Measurements from ENCODE around the gene EPHB3. TPM values are rescaled to one million over a fixed set of nuclear protein-coding genes. Genes with fewer than 3 reads are reported as not detected.

Gene EPHB3
- total and polyA plus RNA-seq, 2 of the 4 experiments (the other 2 are of a cell fraction): 0.72 to 2.9 TPM

DNA sequence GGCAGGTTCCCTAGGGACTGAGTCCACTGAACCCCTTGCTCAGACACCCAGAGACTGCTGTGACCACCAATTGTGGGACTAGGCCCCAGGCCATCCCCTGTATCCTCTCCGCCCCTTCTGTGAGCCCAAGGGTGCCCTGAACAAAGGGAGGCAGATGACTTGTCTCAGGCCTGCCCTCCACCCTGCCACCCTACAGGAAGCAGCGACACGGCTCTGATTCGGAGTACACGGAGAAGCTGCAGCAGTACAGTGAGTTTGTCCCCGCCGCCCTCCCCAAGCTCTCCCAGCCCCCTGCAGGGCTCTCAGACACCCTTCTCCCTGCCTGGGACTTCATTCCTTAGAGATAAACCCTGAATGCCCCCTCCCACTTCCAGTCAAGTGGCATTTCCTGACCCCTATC, 16.6 kb downstream of the EPHB3 start:
- Histone ChIP-seq H3K79me1 (ENCODE audit: low read depth in 1 of 2, low read length in 2 of 2) (no peaks in the 10 kb centered on the region), H3K27me3 (ENCODE audit: control insufficient read depth, insufficient read depth, low read length) (no peaks in the 10 kb centered on the region), H4K5ac (ENCODE audit: low read depth, low read length) (no peak overlapping the region), H2BK20ac (ENCODE audit: low read depth, low read length) (no peak overlapping the region), H3K9me1 (ENCODE audit: insufficient read depth, low read length) (0 out of 2 replicates have a peak, but pooled peaks cover 4% of the 10 kb centered on the region), H3K4me3 (ENCODE audit: insufficient read depth, low read depth, low read length) (no peak overlapping the region), H3K56ac (ENCODE audit: extremely low read depth, insufficient read depth, low read length) (no peak overlapping the region), H3K9ac (ENCODE audit: low read depth, low read length) (no peak overlapping the region), H3K9me3 (ENCODE audit: control insufficient read depth, insufficient read depth, low read length) (no peaks in the 10 kb centered on the region), H2AFZ (replicated peaks; ENCODE audit: low read length, poor library complexity) (no peak overlapping the region), H2BK15ac (ENCODE audit: low read depth, low read length) (no peak overlapping the region), H3K14ac (replicated peaks; ENCODE audit: low read depth, low read length) (no peak overlapping the region), H4K8ac (ENCODE audit: low read depth in 2 of 2, low read length in 2 of 2) (no peak overlapping the region), H4K91ac (ENCODE audit: insufficient read depth, low read depth, low read length) (no peak overlapping the region), H3K4ac (ENCODE audit: low read depth, low read length) (no peak overlapping the region), H3K18ac (ENCODE audit: low read depth, low read length) (no peak overlapping the region), H2BK120ac (ENCODE audit: low read depth, low read length) (no peak overlapping the region), H3K4me2 (ENCODE audit: low read depth, low read length) (no peak overlapping the region), H4K20me1 (ENCODE audit: insufficient read depth, low read length) (no peaks in the 10 kb centered on the region), H2BK5ac (ENCODE audit: low read depth, low read length, poor library complexity, severe bottlenecking) (no peak overlapping the region), H2AK9ac (replicated peaks; ENCODE audit: low read depth, low read length, poor library complexity) (no peak overlapping the region), H2AK5ac (ENCODE audit: low read depth, low read length) (no peak overlapping the region), H3K36me3 (ENCODE audit: control insufficient read depth, insufficient read depth, low read length) (peaks cover 78% of the 10 kb centered on the region), H3K4me1 (ENCODE audit: control insufficient read depth, insufficient read depth, low read length) (peaks cover 5% of the 10 kb centered on the region; the same call in 1 of the 2 replicates), H3K23ac (ENCODE audit: low read depth, low read length) (no peak overlapping the region), H3K27ac (ENCODE audit: insufficient read depth, low read length) (no peak overlapping the region)
- in situ Hi-C loops (cut with MboI; ENCODE audit: low sequenced_read_pairs): no loop called here
- 68% methylated on average over 6 of the region's 7 CpGs; no CpG with 5 or more reads in 1 of the 2 experiments for WGBS, 2 experiments (ENCODE audit: extremely low coverage in 2 of 2, insufficient read length in 1 of 2)
- TF ChIP-seq ELK1 (IDR thresholded peaks at IDR 0.05; ENCODE audit: borderline replicate concordance, low read depth, low read length) (no peak), CHD1 (IDR thresholded peaks at IDR 0.05; ENCODE audit: low read depth, low read length) (no peak)
- ATAC-seq (ENCODE audit: low read depth) (no peak), DNase-seq (no peak)
- intact Hi-C loops (cut with micrococcal nuclease): no loop called here
- dilution Hi-C loops (cut with HindIII; ENCODE audit: low sequenced_read_pairs, unreplicated experiment): no loop called here
- BruUV-seq (replicated peaks): no TSS peak
- POLR2A ChIA-PET (ENCODE audit: unreplicated experiment): no interaction called here
- CTCF ChIA-PET: no interaction called here
